T-helper 2 cell treated with Interferon-gamma antibody and Interleukin-4, amounts not matched to agents 100 ng/mL and 5 ng/mL, for 36 hours (primary cell): Measurements from ENCODE around the gene PLCH1. TPM values are rescaled to one million over a fixed set of nuclear protein-coding genes. Genes with fewer than 3 reads are reported as not detected.

Source experiments
- intact Hi-C: fragments of 100-400 bp; cut with micrococcal nuclease; formaldehyde crosslinking; loops from one replicate; pipeline ENCODE4 v1.15.1; 2023
- total RNA-seq: library from RNA; stranded (reverse); gene quantifications from 2 replicates; pipeline ENCODE4 v1.2.3, GENCODE V29; 2022

The PLCH1 gene
- 0.59 and 0.80 TPM in 2 replicates for total RNA-seq

- intact Hi-C loops = loop anchor here (5.0 kb wide), 1 partner anchor 128 kb away; the partner anchor contains the start of gene GMPS
Measured at GRCh38 chr3:155744626-155745324, at the start of gene PLCH1. Gene PLCH1, minus strand, starts transcription at chr3:155745071. Its CDS starts 40,847 bp downstream, at chr3:155704224.

- intact Hi-C loops = no loop called here
Measured at GRCh38 chr3:155792532-155792931, 47.7 kb upstream of the PLCH1 start.

GRCh38 chr3:155791190-155791589, 46.3 kb upstream of the PLCH1 start:
- intact Hi-C loops = no loop called here

GRCh38 chr3:155790272-155790925, 45.5 kb upstream of the PLCH1 start:
- intact Hi-C loops = no loop called here

DNA sequence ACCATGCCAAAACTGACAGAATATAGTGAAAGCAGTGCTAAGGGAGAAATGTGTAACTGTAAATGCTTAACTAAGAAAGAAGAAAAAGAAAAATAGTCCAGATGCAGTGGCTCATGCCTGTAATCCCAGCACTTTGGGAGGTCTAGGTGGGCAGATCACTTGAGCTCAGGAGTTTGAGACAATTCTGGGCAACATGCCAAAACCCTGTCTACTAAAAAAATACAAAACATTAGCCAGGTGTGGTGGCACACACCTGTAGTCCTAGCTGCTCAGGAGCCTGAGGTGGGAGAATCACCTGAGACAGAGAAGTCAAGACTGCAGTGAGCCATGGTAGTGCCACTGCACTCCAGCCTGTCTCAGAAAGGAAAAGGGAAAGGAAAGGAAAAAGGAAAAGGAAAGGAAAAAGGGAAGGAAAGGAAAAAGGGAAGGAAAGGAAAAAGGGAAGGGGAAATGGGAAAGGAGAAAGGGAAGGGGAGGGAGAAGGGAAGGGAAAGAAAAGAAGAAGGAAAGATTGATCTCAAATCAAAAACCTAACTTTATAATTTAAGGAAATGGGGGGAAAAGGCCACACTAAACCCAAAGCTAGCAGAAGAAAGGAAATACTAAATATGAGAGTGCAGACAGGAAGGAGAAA, 40.9 kb upstream of the PLCH1 start:
- intact Hi-C loops = no loop called here

DNA sequence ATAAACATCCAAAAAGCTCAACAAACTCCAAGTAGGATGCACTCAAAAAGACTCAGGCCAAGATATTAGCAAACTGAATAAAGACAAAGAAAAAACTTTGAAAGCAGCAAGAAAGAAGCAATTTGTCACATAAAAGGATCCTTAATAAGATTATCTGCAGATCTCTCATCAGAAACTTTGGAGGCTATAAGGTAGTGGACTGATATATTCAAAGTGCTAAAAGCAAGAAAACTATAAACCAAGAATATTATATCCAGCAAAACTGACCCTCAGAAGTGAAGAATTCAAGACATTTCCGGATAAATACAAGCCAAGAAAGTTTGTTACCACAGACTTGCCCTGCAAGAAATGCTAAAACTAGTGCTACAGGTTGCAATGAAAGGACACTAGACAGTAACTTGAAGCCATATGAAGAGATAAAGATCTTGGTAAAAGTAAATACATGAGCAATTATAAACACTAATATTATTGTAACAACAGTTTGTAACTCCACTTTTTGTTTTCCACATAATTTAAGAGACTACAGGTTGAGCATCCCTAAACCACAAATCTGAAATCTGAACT, 37.6 kb upstream of the PLCH1 start:
- intact Hi-C loops = no loop called here

GRCh38 chr3:155780291-155780690, 35.4 kb upstream of the PLCH1 start:
- intact Hi-C loops = no loop called here

DNA sequence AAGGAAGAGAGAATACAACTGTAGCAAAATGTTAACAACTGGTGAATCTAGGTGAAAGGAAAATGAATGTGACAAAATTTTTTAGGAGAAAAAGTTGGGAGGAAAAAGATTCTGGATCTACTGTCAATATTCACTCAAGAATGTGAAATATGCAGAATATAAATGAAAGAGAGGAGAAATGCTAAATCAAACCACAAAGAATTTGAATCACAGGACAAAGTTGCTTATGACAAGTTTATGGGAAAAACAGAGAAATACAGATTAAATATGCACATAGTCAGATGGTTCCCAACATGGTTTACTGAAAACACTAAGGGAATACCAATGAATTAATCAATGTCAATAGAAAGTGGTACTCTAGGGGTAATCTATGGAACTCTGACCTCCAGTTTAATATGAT, 33.6 kb upstream of the PLCH1 start:
- intact Hi-C loops = no loop called here

DNA sequence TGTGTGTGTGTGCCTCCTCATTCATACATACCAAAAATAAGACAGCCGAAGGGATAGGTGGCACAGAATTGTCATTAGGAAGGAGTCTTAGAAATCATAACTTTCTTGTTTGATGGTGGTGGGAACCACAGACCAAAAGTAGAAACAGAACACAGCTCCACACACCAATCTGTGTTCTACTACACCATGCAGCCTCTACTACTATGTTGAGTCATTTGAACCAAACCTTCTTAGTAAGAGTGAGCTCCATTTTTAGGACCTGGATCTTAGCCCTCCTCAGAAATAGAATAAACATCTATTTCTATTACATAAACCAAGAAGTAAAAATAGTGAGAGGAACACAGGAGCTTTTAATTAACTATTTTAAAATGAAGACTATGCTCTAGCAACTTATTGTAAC, 27.9 kb upstream of the PLCH1 start:
- intact Hi-C loops = no loop called here

DNA sequence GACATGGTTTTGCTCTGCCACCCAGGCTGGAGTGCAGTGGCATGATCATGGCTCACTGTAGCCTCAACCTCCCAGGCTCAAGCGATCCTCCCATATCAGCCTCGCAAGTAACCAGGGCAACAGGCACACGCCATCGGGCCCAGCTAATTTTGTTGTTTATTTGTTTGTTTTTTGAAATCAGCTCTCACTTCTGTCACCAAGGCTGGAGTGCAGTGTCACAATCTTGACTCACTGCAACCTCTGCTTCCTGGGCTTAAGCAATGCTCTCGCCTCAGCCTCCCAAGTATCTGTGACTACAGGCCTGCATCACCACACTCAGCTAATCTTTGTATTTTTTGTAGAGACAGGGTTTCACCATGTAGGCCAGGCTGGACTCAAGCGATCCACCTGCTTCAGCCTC, 26.3 kb upstream of the PLCH1 start:
- intact Hi-C loops = no loop called here

- intact Hi-C loops = no loop called here
Measured at GRCh38 chr3:155766206-155766605, 21.3 kb upstream of the PLCH1 start.

DNA sequence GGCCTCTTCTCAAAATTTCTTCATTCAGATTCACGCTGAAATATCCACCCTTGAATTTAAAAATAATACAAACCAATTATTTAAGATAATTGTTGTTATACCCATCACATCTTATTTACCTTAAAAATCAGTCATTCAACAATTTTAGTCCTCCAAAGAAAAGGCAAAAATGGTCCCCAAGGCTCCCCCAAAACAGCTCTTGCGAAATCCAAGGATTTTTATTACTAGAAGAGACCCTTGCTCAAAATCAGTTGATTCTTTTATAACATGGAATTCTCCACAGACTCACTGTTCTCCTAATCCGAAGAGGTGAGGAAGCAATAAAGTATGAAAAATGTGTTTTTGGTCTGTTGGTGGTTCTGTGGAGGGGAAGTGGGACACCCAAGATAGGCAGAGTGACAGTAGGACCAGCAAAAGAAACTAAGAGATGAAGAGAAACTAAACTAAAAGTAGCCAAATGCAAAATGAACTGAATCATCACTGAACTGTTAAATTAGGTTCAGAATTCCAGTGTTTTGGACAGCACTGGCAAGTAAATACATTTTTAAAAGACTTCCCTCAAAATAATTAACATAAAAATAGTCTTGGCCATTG, 19.1 kb upstream of the PLCH1 start:
- intact Hi-C loops = no loop called here

- intact Hi-C loops = no loop called here
Measured at GRCh38 chr3:155760653-155761052, 15.8 kb upstream of the PLCH1 start.

GRCh38 chr3:155757577-155757976, 12.7 kb upstream of the PLCH1 start:
- intact Hi-C loops = no loop called here

DNA sequence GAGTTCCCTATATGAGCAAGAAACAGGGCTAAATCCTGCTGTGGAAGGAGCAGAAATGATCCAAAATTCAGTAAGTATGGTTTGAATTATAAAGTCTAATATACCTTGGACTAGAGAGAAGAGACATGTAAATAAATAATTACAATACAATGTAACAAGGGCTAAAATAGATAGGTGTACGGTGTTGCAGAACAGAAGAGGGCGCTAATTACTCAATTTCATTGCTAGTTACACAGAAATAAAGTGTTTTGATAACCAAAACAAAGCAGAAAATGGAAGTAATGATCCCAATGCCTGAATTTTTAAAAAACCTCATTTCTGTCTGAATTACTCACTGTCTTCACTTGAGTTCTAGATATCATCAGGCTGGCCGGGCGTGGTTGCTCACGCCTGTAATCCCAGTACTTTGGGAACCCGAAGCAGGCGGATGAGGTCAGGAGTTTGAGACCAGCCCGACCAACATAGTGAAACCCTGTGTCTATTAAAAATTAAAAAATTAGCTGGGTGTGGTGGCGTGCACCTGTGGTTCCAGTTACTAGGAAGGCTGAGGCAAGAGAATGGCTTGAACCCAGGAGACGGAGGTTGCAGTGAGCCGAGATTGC, 8.3 kb upstream of the PLCH1 start:
- intact Hi-C loops = no loop called here

GRCh38 chr3:155748611-155749365, 3.9 kb upstream of the PLCH1 start:
- intact Hi-C loops = loop anchor here (5.0 kb wide), 1 partner anchor 124 kb away; the partner anchor contains the start of gene GMPS

- intact Hi-C loops = loop anchor here (5.0 kb wide), 1 partner anchor 124 kb away; the partner anchor contains the start of gene GMPS
Measured at GRCh38 chr3:155747946-155748290, 3.0 kb upstream of the PLCH1 start.

- intact Hi-C loops = loop anchor here (5.0 kb wide), 1 partner anchor 125 kb away; the partner anchor contains the start of gene GMPS
Measured at GRCh38 chr3:155747286-155747945, 2.5 kb upstream of the PLCH1 start.

GRCh38 chr3:155746703-155747102, 1.8 kb upstream of the PLCH1 start:
- intact Hi-C loops = loop anchor here (5.0 kb wide), 1 partner anchor 126 kb away; the partner anchor contains the start of gene GMPS
